Panc1 (cell line): Measurements from ENCODE around the gene SPATA20.

ENCODE experiments used
- CTCF ChIP-seq: fragments of 450-650 bp; IDR thresholded peaks from 2 replicates; pipeline ENCODE4 v1.5.1; 2017; ENCODE audit warnings: mild to moderate bottlenecking
- REST ChIP-seq, 2 experiments: IDR thresholded peaks; 2 replicates each; pipeline ENCODE4 v1.6.1; 2011 to 2012; ENCODE audit warnings: low read depth in 2 of 2, control low read depth in 1 of 2, low read length in 1 of 2, mild to moderate bottlenecking in 1 of 2, moderate library complexity in 1 of 2; ENCODE audit not compliant: insufficient read depth in 1 of 2
- TCF7L2 ChIP-seq: IDR thresholded peaks from 2 replicates; pipeline ENCODE4 v1.6.1; 2011; ENCODE audit warnings: mild to moderate bottlenecking, low read depth, low read length, inconsistent platforms

- TF ChIP-seq REST (IDR thresholded peaks at IDR 0.05; ENCODE audit: insufficient read depth in 1 of 2, low read depth in 2 of 2, low read length in 1 of 2) (no peak), TCF7L2 (no peak), CTCF (no peak)
Measured at GRCh38 chr17:50603340-50603739, 56.4 kb downstream of the SPATA20 start.
